Measurements from ENCODE around the gene HMG20A. TPM values are rescaled to one million over a fixed set of nuclear protein-coding genes. Genes with fewer than 3 reads are reported as not detected.

Gene HMG20A
- total and polyA plus RNA-seq, 2 experiments from 2014 or later, result 17.8 to 57.8 TPM

DNA sequence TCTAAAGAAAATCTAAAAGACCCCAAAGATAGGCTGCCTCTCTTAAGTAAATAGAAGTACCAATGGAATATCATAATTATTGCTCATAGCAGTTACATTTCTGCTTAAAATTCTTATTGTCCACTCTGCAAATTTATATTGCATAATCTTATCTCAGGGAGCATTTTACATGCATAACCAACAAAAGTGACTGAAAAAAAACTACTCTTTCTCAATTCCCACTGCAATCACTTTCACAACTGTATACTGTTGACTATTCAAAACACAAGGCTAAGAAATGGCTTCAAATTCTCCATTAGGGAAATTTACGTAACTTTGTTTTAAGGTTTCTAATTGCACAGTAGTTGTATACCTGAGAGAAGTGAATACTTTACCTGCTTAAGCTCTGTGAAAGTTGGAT lies 56.3 kb downstream of the HMG20A start (continued):
- TF ChIP-seq, protein P1, sequence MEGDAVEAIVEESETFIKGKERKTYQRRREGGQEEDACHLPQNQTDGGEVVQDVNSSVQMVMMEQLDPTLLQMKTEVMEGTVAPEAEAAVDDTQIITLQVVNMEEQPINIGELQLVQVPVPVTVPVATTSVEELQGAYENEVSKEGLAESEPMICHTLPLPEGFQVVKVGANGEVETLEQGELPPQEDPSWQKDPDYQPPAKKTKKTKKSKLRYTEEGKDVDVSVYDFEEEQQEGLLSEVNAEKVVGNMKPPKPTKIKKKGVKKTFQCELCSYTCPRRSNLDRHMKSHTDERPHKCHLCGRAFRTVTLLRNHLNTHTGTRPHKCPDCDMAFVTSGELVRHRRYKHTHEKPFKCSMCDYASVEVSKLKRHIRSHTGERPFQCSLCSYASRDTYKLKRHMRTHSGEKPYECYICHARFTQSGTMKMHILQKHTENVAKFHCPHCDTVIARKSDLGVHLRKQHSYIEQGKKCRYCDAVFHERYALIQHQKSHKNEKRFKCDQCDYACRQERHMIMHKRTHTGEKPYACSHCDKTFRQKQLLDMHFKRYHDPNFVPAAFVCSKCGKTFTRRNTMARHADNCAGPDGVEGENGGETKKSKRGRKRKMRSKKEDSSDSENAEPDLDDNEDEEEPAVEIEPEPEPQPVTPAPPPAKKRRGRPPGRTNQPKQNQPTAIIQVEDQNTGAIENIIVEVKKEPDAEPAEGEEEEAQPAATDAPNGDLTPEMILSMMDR (conservative IDR thresholded peaks at IDR 0.05; ENCODE audit: low read depth in 2 of 2), result no peak
- TF ChIP-seq ZNF114 (CRISPR knock-in tag; IDR thresholded peaks at IDR 0.05) (no peak), EZH2phosphoT487 (IDR thresholded peaks at IDR 0.05; ENCODE audit: unreplicated experiment) (no peak), CREB1 (CRISPR knock-in tag; IDR thresholded peaks at IDR 0.05; ENCODE audit: low read depth) (no peak), STAT1 (IDR thresholded peaks at IDR 0.05; ENCODE audit: unreplicated experiment) (no peak), POLR2AphosphoS5 (IDR thresholded peaks at IDR 0.05; ENCODE audit: low read depth) (no peak), JUNB (IDR thresholded peaks at IDR 0.05; ENCODE audit: unreplicated experiment) (no peak)
- TF ChIP-seq, protein P2, sequence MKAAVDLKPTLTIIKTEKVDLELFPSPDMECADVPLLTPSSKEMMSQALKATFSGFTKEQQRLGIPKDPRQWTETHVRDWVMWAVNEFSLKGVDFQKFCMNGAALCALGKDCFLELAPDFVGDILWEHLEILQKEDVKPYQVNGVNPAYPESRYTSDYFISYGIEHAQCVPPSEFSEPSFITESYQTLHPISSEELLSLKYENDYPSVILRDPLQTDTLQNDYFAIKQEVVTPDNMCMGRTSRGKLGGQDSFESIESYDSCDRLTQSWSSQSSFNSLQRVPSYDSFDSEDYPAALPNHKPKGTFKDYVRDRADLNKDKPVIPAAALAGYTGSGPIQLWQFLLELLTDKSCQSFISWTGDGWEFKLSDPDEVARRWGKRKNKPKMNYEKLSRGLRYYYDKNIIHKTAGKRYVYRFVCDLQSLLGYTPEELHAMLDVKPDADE (IDR thresholded peaks at IDR 0.05), result no peak

- no peak for ATAC-seq
- no peaks in the 10 kb centered on the region; the same call in 1 of the 2 replicates for H3F3A ChIP-seq (replicated peaks; ENCODE audit: low read depth)
- Mint-ChIP-seq H3K36me3 (ENCODE audit: low read depth) (peaks cover 31% of the 10 kb centered on the region), H3K9me3 (no peaks in the 10 kb centered on the region), H3K4me1 (peaks cover 52% of the 10 kb centered on the region), H3K4me3 (no peak overlapping the region), H3K27ac (no peak overlapping the region), H3K27me3 (ENCODE audit: insufficient read depth, low read depth, poor library complexity) (no peaks in the 10 kb centered on the region)
- H3K4me1 ChIP-seq (ENCODE audit: insufficient read depth), result peaks cover 38% of the 10 kb centered on the region
- no peaks in the 10 kb centered on the region for H4K20me1 ChIP-seq (replicated peaks; ENCODE audit: insufficient read depth)
- no peaks in the 10 kb centered on the region; the same call in 1 of the 2 replicates for H3K79me2 ChIP-seq (replicated peaks; ENCODE audit: insufficient read depth)
- H3K4me3 ChIP-seq, result no peak overlapping the region
- peaks cover 10% of the 10 kb centered on the region; the same call in 1 of the 2 replicates for H3K36me3 ChIP-seq (ENCODE audit: insufficient read depth)
- H3K9me2 ChIP-seq (ENCODE audit: insufficient read depth), result no peaks in the 10 kb centered on the region
- no peak overlapping the region for H3K27ac ChIP-seq (ENCODE audit: low read depth)
- no peaks in the 10 kb centered on the region for H3K27me3 ChIP-seq (ENCODE audit: insufficient read depth)
- no peak overlapping the region for H2AFZ ChIP-seq
- no peak overlapping the region for H3K4me2 ChIP-seq
- no peak for DNase-seq (ENCODE audit: low spot score)
- TF ChIP-seq JUNB (IDR thresholded peaks at IDR 0.05; ENCODE audit: unreplicated experiment) (no peak), EZH2phosphoT487 (IDR thresholded peaks at IDR 0.05; ENCODE audit: unreplicated experiment) (no peak), STAT1 (IDR thresholded peaks at IDR 0.05; ENCODE audit: unreplicated experiment) (no peak), CREB1 (CRISPR knock-in tag; IDR thresholded peaks at IDR 0.05; ENCODE audit: low read depth) (no peak), ZNF462 (CRISPR knock-in tag; IDR thresholded peaks at IDR 0.05) (no peak), ZNF114 (CRISPR knock-in tag; IDR thresholded peaks at IDR 0.05) (no peak), POLR2AphosphoS5 (IDR thresholded peaks at IDR 0.05; ENCODE audit: low read depth) (no peak), EZH2 (IDR thresholded peaks at IDR 0.05; ENCODE audit: low read depth, unreplicated experiment) (no peak), NANOG (IDR thresholded peaks at IDR 0.05; ENCODE audit: borderline replicate concordance) (no peak)
- TF ChIP-seq, protein P3, sequence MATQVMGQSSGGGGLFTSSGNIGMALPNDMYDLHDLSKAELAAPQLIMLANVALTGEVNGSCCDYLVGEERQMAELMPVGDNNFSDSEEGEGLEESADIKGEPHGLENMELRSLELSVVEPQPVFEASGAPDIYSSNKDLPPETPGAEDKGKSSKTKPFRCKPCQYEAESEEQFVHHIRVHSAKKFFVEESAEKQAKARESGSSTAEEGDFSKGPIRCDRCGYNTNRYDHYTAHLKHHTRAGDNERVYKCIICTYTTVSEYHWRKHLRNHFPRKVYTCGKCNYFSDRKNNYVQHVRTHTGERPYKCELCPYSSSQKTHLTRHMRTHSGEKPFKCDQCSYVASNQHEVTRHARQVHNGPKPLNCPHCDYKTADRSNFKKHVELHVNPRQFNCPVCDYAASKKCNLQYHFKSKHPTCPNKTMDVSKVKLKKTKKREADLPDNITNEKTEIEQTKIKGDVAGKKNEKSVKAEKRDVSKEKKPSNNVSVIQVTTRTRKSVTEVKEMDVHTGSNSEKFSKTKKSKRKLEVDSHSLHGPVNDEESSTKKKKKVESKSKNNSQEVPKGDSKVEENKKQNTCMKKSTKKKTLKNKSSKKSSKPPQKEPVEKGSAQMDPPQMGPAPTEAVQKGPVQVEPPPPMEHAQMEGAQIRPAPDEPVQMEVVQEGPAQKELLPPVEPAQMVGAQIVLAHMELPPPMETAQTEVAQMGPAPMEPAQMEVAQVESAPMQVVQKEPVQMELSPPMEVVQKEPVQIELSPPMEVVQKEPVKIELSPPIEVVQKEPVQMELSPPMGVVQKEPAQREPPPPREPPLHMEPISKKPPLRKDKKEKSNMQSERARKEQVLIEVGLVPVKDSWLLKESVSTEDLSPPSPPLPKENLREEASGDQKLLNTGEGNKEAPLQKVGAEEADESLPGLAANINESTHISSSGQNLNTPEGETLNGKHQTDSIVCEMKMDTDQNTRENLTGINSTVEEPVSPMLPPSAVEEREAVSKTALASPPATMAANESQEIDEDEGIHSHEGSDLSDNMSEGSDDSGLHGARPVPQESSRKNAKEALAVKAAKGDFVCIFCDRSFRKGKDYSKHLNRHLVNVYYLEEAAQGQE (IDR thresholded peaks at IDR 0.05; ENCODE audit: unreplicated experiment), result no peak
Observed at GRCh38 chr15:77478051-77478450, 57.4 kb downstream of the HMG20A start.

All from GM23338 (cell line).